K562 (cell line): ENCODE measurements around the gene KCTD21. TPM values are rescaled to one million over a fixed set of nuclear protein-coding genes. Genes with fewer than 3 reads are reported as not detected.

ENCODE experiments used
- ATAC-seq: fragments of 200-7000 bp; cut with Tn5 transposase; 3 replicates; pipeline ENCODE4 v1.9.1; 2020; ENCODE audit warnings: moderate library complexity
- BruUV-seq: library from RNA; stranded (reverse); fragments of 400-500 nt; replicated peaks from 2 replicates; lab custom pipeline; 2021; lab: Mats Ljungman, UMichigan
- CTCF ChIA-PET: fragments of 300-600 bp; formaldehyde crosslinking; extraction: SDS; loops from one replicate; lab custom pipeline; 2021; ENCODE audit warnings: low intra/inter-chr PET ratio; lab: Yijun Ruan, JAX
- POLR2A ChIA-PET: fragments of 300-600, 350-650 bp; sonication (Branson Sonifier 250); formaldehyde crosslinking; extraction: SDS; loops from one replicate; lab custom pipeline; 2021; ENCODE audit warnings: antibody characterized with exemption, inconsistent platforms; lab: Yijun Ruan, JAX
- DNase-seq, 4 experiments: peaks; one replicate each; pipeline versions ENCODE4 v3.0.0 to v3.0.0-alpha.2; 2011 to 2018; ENCODE audit warnings: low spot score in 3 of 4, mixed read lengths in 3 of 4; ENCODE audit errors: extremely low read depth in 1 of 4
- FAIRE-seq: peaks from 2 replicates; lab custom pipeline; 2011; peaks lifted over from hg19 to GRCh38; lab: Jason Lieb, UNC
- H2AFZ ChIP-seq: 2 replicates; pipeline ENCODE4 v1.6.0; 2011; ENCODE audit warnings: low read depth, low read length, control low read depth, inconsistent platforms
- H3K27ac ChIP-seq: fragments of 200-600 bp; 3 replicates; pipeline ENCODE4 v1.8.0; 2011; ENCODE audit warnings: low read depth, mild to moderate bottlenecking, control low read depth, inconsistent platforms, low read length, moderate library complexity, mixed read lengths; ENCODE audit errors: extremely low read depth
- H3K27me3 ChIP-seq, 2 experiments: fragments of 300-600 bp in 1 of 2; 2 replicates in 1 of 2; 3 replicates in 1 of 2; pipeline versions ENCODE4 v1.6.0 to v1.8.0; 2011; ENCODE audit warnings: inconsistent platforms in 2 of 2, low read length in 2 of 2, mild to moderate bottlenecking in 1 of 2, mixed read lengths in 1 of 2, moderate library complexity in 1 of 2; ENCODE audit not compliant: control insufficient read depth in 2 of 2, insufficient read depth in 2 of 2
- H3K36me3 ChIP-seq: fragments of 300-600 bp; 3 replicates; pipeline ENCODE4 v1.8.0; 2011; ENCODE audit warnings: mild to moderate bottlenecking, low read length, inconsistent platforms; ENCODE audit not compliant: control insufficient read depth, insufficient read depth
- H3K4me1 ChIP-seq, 2 experiments: fragments of 200-600 bp in 1 of 2; replicated peaks in 1 of 2; 2 replicates in 1 of 2; 3 replicates in 1 of 2; pipeline versions ENCODE4 v1.5.1 to v1.8.0; 2011; ENCODE audit warnings: inconsistent platforms in 2 of 2, low read length in 2 of 2, mild to moderate bottlenecking in 1 of 2, mixed read lengths in 1 of 2, moderate library complexity in 1 of 2; ENCODE audit not compliant: control insufficient read depth in 2 of 2, insufficient read depth in 2 of 2
- H3K4me2 ChIP-seq: 2 replicates; pipeline ENCODE4 v1.6.1; 2011; ENCODE audit warnings: low read length, control low read depth, inconsistent platforms, mixed read lengths; ENCODE audit not compliant: insufficient read depth
- H3K4me3 ChIP-seq: fragments of 200-600 bp; sonication (generic), shearing (Covaris generic); 2 replicates; pipeline ENCODE4 v1.5.1; 2016; ENCODE audit warnings: control low read depth, inconsistent platforms
- H3K79me2 ChIP-seq: fragments of 200-600 bp; 3 replicates; pipeline ENCODE4 v1.8.0; 2011; ENCODE audit warnings: low read length, inconsistent platforms; ENCODE audit not compliant: control insufficient read depth, insufficient read depth
- H3K9ac ChIP-seq, 2 experiments: 2 replicates each; pipeline versions ENCODE4 v1.6.0 to v1.6.1; 2011; ENCODE audit warnings: low read depth in 2 of 2, low read length in 2 of 2, control low read depth in 1 of 2, inconsistent platforms in 1 of 2, mild to moderate bottlenecking in 1 of 2, mixed read lengths in 1 of 2; ENCODE audit not compliant: insufficient read depth in 1 of 2
- H3K9me1 ChIP-seq: one replicate; pipeline ENCODE4 v1.6.0; 2011; ENCODE audit warnings: inconsistent platforms, mild to moderate bottlenecking, low read length, moderate library complexity; ENCODE audit not compliant: control insufficient read depth, insufficient read depth
- H3K9me3 ChIP-seq: replicated peaks from 2 replicates; pipeline ENCODE4 v1.5.1; 2011; ENCODE audit warnings: low read depth, low read length, inconsistent platforms; ENCODE audit not compliant: control insufficient read depth, insufficient read depth
- H4K20me1 ChIP-seq: replicated peaks from 2 replicates; pipeline ENCODE4 v1.6.1; 2011; ENCODE audit warnings: low read length, inconsistent platforms, mixed read lengths; ENCODE audit not compliant: control insufficient read depth, insufficient read depth
- ARHGAP35 ChIP-seq: fragments of 450-650 bp; IDR thresholded peaks from 2 replicates; pipeline ENCODE4 v1.6.1; 2018; ENCODE audit not compliant: partially characterized antibody
- BRF2 ChIP-seq: IDR thresholded peaks from 3 replicates; pipeline ENCODE4 v1.6.1; 2011; ENCODE audit warnings: borderline replicate concordance, mild to moderate bottlenecking; ENCODE audit not compliant: insufficient read length, insufficient read depth
- CEBPG ChIP-seq, 3 experiments: fragments of 200-800 bp in 1 of 3; sonication (Bioruptor generic) in 1 of 3; sonication (generic) in 1 of 3; formaldehyde crosslinking in 1 of 3; IDR thresholded peaks in 2 of 3; conservative IDR thresholded peaks in 1 of 3; 2 replicates each; pipeline versions ENCODE4 v1.6.1 to v1.8.0; 2016 to 2022; ENCODE audit warnings: missing compliant biosample characterization in 2 of 3, missing genetic modification characterization in 2 of 3, mild to moderate bottlenecking in 1 of 3, missing genetic modification reagents in 1 of 3
- CHCHD3 ChIP-seq: fragments of 250-450 bp; sonication (Bioruptor Pico); IDR thresholded peaks from 2 replicates; pipeline ENCODE4 v2.1.2; 2022; ENCODE audit warnings: mild to moderate bottlenecking
- E2F3 ChIP-seq: fragments of 250-450 bp; sonication (Bioruptor Pico); IDR thresholded peaks from 2 replicates; pipeline ENCODE4 v1.4.0; 2020; ENCODE audit warnings: mild to moderate bottlenecking
- FOS ChIP-seq: IDR thresholded peaks from 3 replicates; pipeline ENCODE4 v1.6.1; 2011; ENCODE audit not compliant: insufficient read length; ENCODE audit errors: extremely low read depth
- GTF2B ChIP-seq: IDR thresholded peaks from 2 replicates; pipeline ENCODE4 v1.6.1; 2011; ENCODE audit not compliant: insufficient read length; ENCODE audit errors: extremely low read depth
- IRF1 ChIP-seq: sonication (generic); formaldehyde crosslinking; IDR thresholded peaks from 2 replicates; pipeline ENCODE4 v1.8.0; 2022; ENCODE audit warnings: missing genetic modification reagents, mild to moderate bottlenecking, borderline replicate concordance
- KAT8 ChIP-seq: fragments of 450-650 bp; IDR thresholded peaks from 2 replicates; pipeline ENCODE4 v1.6.1; 2016; ENCODE audit warnings: low read depth, mild to moderate bottlenecking
- MED1 ChIP-seq: sonication (generic); formaldehyde crosslinking; IDR thresholded peaks from 2 replicates; pipeline ENCODE4 v1.8.1; 2023; ENCODE audit warnings: missing genetic modification reagents, borderline replicate concordance
- NFE2L1 ChIP-seq: fragments of 450-650 bp; IDR thresholded peaks from 2 replicates; pipeline ENCODE4 v1.6.1; 2016; ENCODE audit warnings: missing genetic modification characterization, low read depth, mild to moderate bottlenecking, missing compliant biosample characterization, moderate library complexity, borderline replicate concordance
- SFPQ ChIP-seq: fragments of 200-400 bp; formaldehyde crosslinking; IDR thresholded peaks from 2 replicates; pipeline ENCODE4 v1.6.1; 2017; ENCODE audit warnings: mild to moderate bottlenecking, low read depth, low read length, moderate library complexity
- TBL1XR1 ChIP-seq, 2 experiments: IDR thresholded peaks; 2 replicates each; pipeline ENCODE4 v1.6.1; 2012; ENCODE audit warnings: improper control_type of control experiment in 2 of 2, low read length in 2 of 2, mild to moderate bottlenecking in 1 of 2
- TCF7 ChIP-seq: sonication (generic); IDR thresholded peaks from 2 replicates; pipeline ENCODE4 v1.6.1; 2016; ENCODE audit warnings: antibody characterized with exemption, borderline replicate concordance
- WGBS: fragments of 100-300 bp; shearing (Covaris generic); methylation state at CpG from one replicate; pipeline ENCODE4 v1.1.6; 2016; ENCODE audit warnings: low coverage, mixed read lengths; ENCODE audit not compliant: insufficient coverage; ENCODE audit errors: missing lambda C conversion rate; 5-methylcytosine and 5-hydroxymethylcytosine counted together
- in situ Hi-C: fragments of 300-500 bp; cut with MboI; formaldehyde crosslinking; loops from 4 replicates; pipeline ENCODE4 v1.15.0; 2018; ENCODE audit warnings: inconsistent platforms, mixed read lengths
- intact Hi-C: fragments of 100-400 bp; cut with micrococcal nuclease; formaldehyde crosslinking; loops from 2 replicates; pipeline ENCODE4 v1.14.2; 2022
- polyA plus RNA-seq, 8 experiments: library from polyadenylated mRNA; depleted of rRNA in 4 of 8; stranded (reverse) in 5 of 8; unstranded in 3 of 8; fragments of >200 nt; fragmentation: Nextera tagmentation in 2 of 8; fragmentation: Illumina TruSeq in 1 of 8; extraction: Ambion mirVana in 2 of 8; extraction: Trizol in 1 of 8; gene quantifications; 2 replicates each; pipeline versions ENCODE4 v1.2.1 to v1.2.3, GENCODE V29; 2011 to 2014; ENCODE audit warnings: inconsistent platforms in 1 of 8, missing spikeins in 1 of 8
- total RNA-seq, 7 experiments: library from RNA; depleted of rRNA in 6 of 7; stranded (reverse); fragments of >200 nt in 6 of 7; fragmentation: Illumina TruSeq in 2 of 7; extraction: Trizol in 2 of 7; gene quantifications; 2 replicates each; pipeline versions ENCODE4 v1.2.1 to v1.2.3, GENCODE V29; 2011 to 2021; ENCODE audit warnings: low replicate concordance in 1 of 7
- TF ChIP-seq, protein P1 (sequence below): sonication (generic); formaldehyde crosslinking; IDR thresholded peaks from 2 replicates; pipeline ENCODE4 v1.4.0; 2020; ENCODE audit warnings: mild to moderate bottlenecking, missing genetic modification reagents

The KCTD21 gene
- total and polyA plus RNA-seq, 9 of the 15 experiments (the other 6 are each of a cell fraction or from before 2014, with no cell fraction given), result 0.34 to 5.4 (median 1.9) TPM

DNA sequence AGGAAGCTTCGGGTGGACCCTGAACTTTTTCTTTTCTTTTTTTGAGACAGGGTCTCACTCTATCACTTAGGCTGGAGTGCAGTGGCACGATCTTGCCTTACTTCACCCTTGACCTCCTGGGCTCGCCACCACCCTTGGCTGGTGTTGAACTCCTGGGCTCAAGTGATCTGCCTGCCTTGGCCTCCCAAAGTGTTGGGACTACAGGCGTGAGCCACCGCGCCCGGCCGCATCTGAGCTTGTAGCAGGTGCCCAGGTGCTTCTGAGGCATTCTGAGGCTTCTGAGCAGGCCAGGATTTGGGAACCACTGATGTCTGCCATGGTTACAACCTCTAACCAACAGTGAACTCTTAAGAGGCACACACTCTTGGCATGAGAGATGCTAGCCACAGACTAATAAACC, 5.4 kb upstream of the KCTD21 start:
- POLR2A ChIA-PET, result interaction anchor here (0.6 to 0.7 kb wide), 2 partner anchors 9 to 116 kb away, joined by 3 read pairs; no protein-coding TSS in a partner anchor
- no peaks in the 10 kb centered on the region for H3K36me3 ChIP-seq
- no peak overlapping the region for H3K27ac ChIP-seq
- no peaks in the 10 kb centered on the region for H3K9me1 ChIP-seq
- CTCF ChIA-PET, result no interaction called here
- no peak for FAIRE-seq
- WGBS, result 83% methylated on average over 8 of the region's 8 CpGs
- no peaks in the 10 kb centered on the region for H3K9me3 ChIP-seq
- H4K20me1 ChIP-seq, result 0 out of 2 replicates have a peak, but pooled peaks cover 6% of the 10 kb centered on the region
- H3K4me1 ChIP-seq, result peaks cover 33 to 39% of the 10 kb centered on the region in 2 experiments
- H2AFZ ChIP-seq, result no peak overlapping the region
- no peak overlapping the region for H3K9ac ChIP-seq
- intact Hi-C loops (no loop called here), in situ Hi-C loops (no loop called here)
- no peaks in the 10 kb centered on the region for H3K27me3 ChIP-seq
- no peak overlapping the region for H3K4me3 ChIP-seq
- peaks cover 7% of the 10 kb centered on the region; the same call in 2 of the 3 replicates for H3K79me2 ChIP-seq
- no peak overlapping the region for H3K4me2 ChIP-seq
- DNase-seq, result no peak
- BruUV-seq, result no TSS peak
- ATAC-seq, result no peak
- TF ChIP-seq MED1 (no peak), E2F3 (no peak), NFE2L1 (no peak), FOS (no peak), CEBPG (CRISPR knock-in tag; IDR thresholded peaks at IDR 0.05) (no peak), CEBPG (tag; conservative IDR thresholded peaks at IDR 0.05 in 1 of 2, IDR thresholded peaks at IDR 0.05 in 1 of 2) (no peak), TCF7 (no peak), BRF2 (no peak), SFPQ (no peak), ARHGAP35 (no peak), CHCHD3 (CRISPR knock-in tag) (no peak), GTF2B (no peak), IRF1 (CRISPR knock-in tag) (no peak), KAT8 (no peak), TBL1XR1 (IDR thresholded peaks at IDR 0.05; ENCODE audit: low read length in 2 of 2) (no peak)
- TF ChIP-seq, protein P1, sequence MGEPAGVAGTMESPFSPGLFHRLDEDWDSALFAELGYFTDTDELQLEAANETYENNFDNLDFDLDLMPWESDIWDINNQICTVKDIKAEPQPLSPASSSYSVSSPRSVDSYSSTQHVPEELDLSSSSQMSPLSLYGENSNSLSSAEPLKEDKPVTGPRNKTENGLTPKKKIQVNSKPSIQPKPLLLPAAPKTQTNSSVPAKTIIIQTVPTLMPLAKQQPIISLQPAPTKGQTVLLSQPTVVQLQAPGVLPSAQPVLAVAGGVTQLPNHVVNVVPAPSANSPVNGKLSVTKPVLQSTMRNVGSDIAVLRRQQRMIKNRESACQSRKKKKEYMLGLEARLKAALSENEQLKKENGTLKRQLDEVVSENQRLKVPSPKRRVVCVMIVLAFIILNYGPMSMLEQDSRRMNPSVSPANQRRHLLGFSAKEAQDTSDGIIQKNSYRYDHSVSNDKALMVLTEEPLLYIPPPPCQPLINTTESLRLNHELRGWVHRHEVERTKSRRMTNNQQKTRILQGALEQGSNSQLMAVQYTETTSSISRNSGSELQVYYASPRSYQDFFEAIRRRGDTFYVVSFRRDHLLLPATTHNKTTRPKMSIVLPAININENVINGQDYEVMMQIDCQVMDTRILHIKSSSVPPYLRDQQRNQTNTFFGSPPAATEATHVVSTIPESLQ (CRISPR knock-in tag), result no peak
